CD8-positive, alpha-beta memory T cell (primary cell): Measurements from ENCODE around the gene GABBR2. TPM values are rescaled to one million over a fixed set of nuclear protein-coding genes. Genes with fewer than 3 reads are reported as not detected.

Experiments
- CTCF ChIA-PET: fragments of 350-600 bp; sonication (Branson Sonifier 250); formaldehyde crosslinking; loops from one replicate; lab custom pipeline; 2021; ENCODE audit warnings: antibody characterized with exemption; lab: Charles Lee
- POLR2A ChIA-PET: fragments of 350-600 bp; sonication (Branson Sonifier 250); formaldehyde crosslinking; loops from one replicate; lab custom pipeline; 2021; ENCODE audit warnings: antibody characterized with exemption; lab: Charles Lee
- DNase-seq, 5 donors: peaks; one replicate each; pipeline versions ENCODE4 v3.0.0 to v3.0.0-alpha.2; 2020 to 2022; ENCODE audit warnings: mixed read lengths in 1 of 5
- H3K27ac ChIP-seq: one replicate; pipeline ENCODE4 v1.7.0; 2013; ENCODE audit warnings: low read depth, mild to moderate bottlenecking, low read length, moderate library complexity
- H3K27me3 ChIP-seq: 2 replicates; pipeline ENCODE4 v1.7.0; 2013; ENCODE audit warnings: low read length, mild to moderate bottlenecking; ENCODE audit not compliant: insufficient read depth, poor library complexity, severe bottlenecking
- H3K36me3 ChIP-seq: 2 replicates; pipeline ENCODE4 v1.7.0; 2013; ENCODE audit warnings: mild to moderate bottlenecking, low read length, moderate library complexity; ENCODE audit not compliant: insufficient read depth
- H3K4me1 ChIP-seq: 2 replicates; pipeline ENCODE4 v1.7.0; 2013; ENCODE audit warnings: mild to moderate bottlenecking, low read length, moderate library complexity; ENCODE audit not compliant: insufficient read depth
- H3K4me3 ChIP-seq: 2 replicates; pipeline ENCODE4 v1.7.0; 2013; ENCODE audit warnings: mild to moderate bottlenecking, low read length
- H3K9me3 ChIP-seq: 2 replicates; pipeline ENCODE4 v1.7.0; 2013; ENCODE audit warnings: mild to moderate bottlenecking, low read length
- H3K27ac Mint-ChIP-seq, 8 donors: one replicate each; pipeline ENCODE4 v1.8.0; 2020 to 2021; ENCODE audit warnings: mixed read lengths in 8 of 8, mild to moderate bottlenecking in 6 of 8, inconsistent platforms in 3 of 8, moderate library complexity in 3 of 8
- H3K27me3 Mint-ChIP-seq, 2 donors: one replicate each; pipeline ENCODE4 v1.8.0; 2020 to 2021; ENCODE audit warnings: mixed read lengths in 2 of 2, mild to moderate bottlenecking in 1 of 2, moderate library complexity in 1 of 2
- H3K36me3 Mint-ChIP-seq, 3 donors: one replicate each; pipeline ENCODE4 v1.8.0; 2020 to 2021; ENCODE audit warnings: mixed read lengths in 3 of 3, inconsistent platforms in 1 of 3, mild to moderate bottlenecking in 1 of 3
- H3K4me1 Mint-ChIP-seq, 3 donors: one replicate each; pipeline ENCODE4 v1.8.0; 2020 to 2021; ENCODE audit warnings: mixed read lengths in 3 of 3, inconsistent platforms in 1 of 3, mild to moderate bottlenecking in 1 of 3
- H3K4me3 Mint-ChIP-seq, 7 donors: one replicate each; pipeline ENCODE4 v1.8.0; 2020 to 2021; ENCODE audit warnings: mixed read lengths in 7 of 7, mild to moderate bottlenecking in 6 of 7, moderate library complexity in 4 of 7, inconsistent platforms in 2 of 7
- H3K9me3 Mint-ChIP-seq, 5 donors: one replicate each; pipeline ENCODE4 v1.8.0; 2020 to 2022; ENCODE audit warnings: mixed read lengths in 5 of 5, mild to moderate bottlenecking in 3 of 5, moderate library complexity in 2 of 5, inconsistent platforms in 1 of 5
- polyA plus RNA-seq: library from polyadenylated mRNA; unstranded; fragments of 300-500 nt; fragmentation: Illumina TruSeq; gene quantifications from one replicate; pipeline ENCODE4 v1.2.3, GENCODE V29; 2021
- total RNA-seq, 2 experiments: library from RNA; stranded (reverse); gene quantifications; one replicate each; pipeline ENCODE4 v1.2.3, GENCODE V29; 2021

GABBR2 gene
- total and polyA plus RNA-seq, 3 experiments from 2014 or later, result not detected

- Mint-ChIP-seq H3K27me3 (peaks cover 7 to 25% of the 10 kb centered on the region in 2 donors), H3K4me3 (no peak overlapping the region), H3K36me3 (no peaks in the 10 kb centered on the region), H3K4me1 (no peaks in the 10 kb centered on the region), H3K27ac (no peak overlapping the region), H3K9me3 (peaks cover 0 to 5% (median 0%) of the 10 kb centered on the region in 5 donors)
- no peak overlapping the region for H3K4me3 ChIP-seq
- POLR2A ChIA-PET, result no interaction called here
- no peaks in the 10 kb centered on the region for H3K36me3 ChIP-seq
- no peaks in the 10 kb centered on the region for H3K4me1 ChIP-seq
- no peak for DNase-seq
- H3K27ac ChIP-seq, result no peak overlapping the region
- H3K9me3 ChIP-seq, result no peaks in the 10 kb centered on the region
- CTCF ChIA-PET, result no interaction called here
- H3K27me3 ChIP-seq, result no peaks in the 10 kb centered on the region
Observed at GRCh38 chr9:98728500-98728899, 19.8 kb upstream of the GABBR2 start.

GRCh38 chr9:98727428-98727827 is 18.7 kb upstream of the GABBR2 start:
- Mint-ChIP-seq H3K36me3 (no peaks in the 10 kb centered on the region), H3K27me3 (peaks cover 9 to 34% of the 10 kb centered on the region in 2 donors), H3K4me3 (no peak overlapping the region), H3K9me3 (peaks cover 0 to 5% (median 0%) of the 10 kb centered on the region in 5 donors), H3K4me1 (no peaks in the 10 kb centered on the region), H3K27ac (no peak overlapping the region)
- ChIA-PET POLR2A (no interaction called here), CTCF (no interaction called here)
- Histone ChIP-seq H3K27me3 (no peaks in the 10 kb centered on the region), H3K4me3 (no peak overlapping the region), H3K4me1 (no peaks in the 10 kb centered on the region), H3K36me3 (no peaks in the 10 kb centered on the region), H3K27ac (no peak overlapping the region), H3K9me3 (no peaks in the 10 kb centered on the region)
- DNase-seq, result no peak

DNA sequence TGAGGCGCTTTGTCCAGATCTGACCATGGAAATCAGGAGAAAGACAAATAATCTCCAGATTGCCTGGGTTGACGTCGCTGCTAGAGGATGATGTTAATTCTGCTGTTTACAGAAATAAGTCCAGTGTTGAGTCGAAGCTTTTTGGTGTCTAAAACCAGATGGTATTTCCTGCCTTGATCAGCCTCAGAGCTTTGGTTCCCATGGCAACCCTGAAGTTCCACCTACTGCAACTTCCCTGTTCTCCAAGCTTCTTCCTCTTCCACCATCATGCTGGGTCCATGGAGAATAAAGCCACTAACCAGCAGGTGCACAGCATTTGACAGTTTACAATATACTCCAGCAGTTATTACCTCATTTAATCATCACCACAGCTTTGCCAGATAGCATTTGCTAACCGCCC is 18.0 kb upstream of the GABBR2 start:
- H3K27me3 ChIP-seq, result no peaks in the 10 kb centered on the region
- Mint-ChIP-seq H3K9me3 (peaks cover 0 to 5% (median 0%) of the 10 kb centered on the region in 5 donors), H3K27ac (no peak overlapping the region), H3K36me3 (no peaks in the 10 kb centered on the region), H3K4me3 (no peak overlapping the region), H3K27me3 (peaks cover 9 to 39% of the 10 kb centered on the region in 2 donors), H3K4me1 (no peaks in the 10 kb centered on the region)
- ChIA-PET POLR2A (no interaction called here), CTCF (no interaction called here)
- no peak overlapping the region for H3K27ac ChIP-seq
- DNase-seq, result no peak
- no peak overlapping the region for H3K4me3 ChIP-seq
- no peaks in the 10 kb centered on the region for H3K4me1 ChIP-seq
- H3K9me3 ChIP-seq, result no peaks in the 10 kb centered on the region
- H3K36me3 ChIP-seq, result no peaks in the 10 kb centered on the region

- Histone ChIP-seq H3K4me1 (no peaks in the 10 kb centered on the region), H3K4me3 (no peak overlapping the region), H3K9me3 (no peaks in the 10 kb centered on the region), H3K27me3 (no peaks in the 10 kb centered on the region), H3K36me3 (no peaks in the 10 kb centered on the region), H3K27ac (no peak overlapping the region)
- peaks cover 7 to 48% of the 10 kb centered on the region in 2 donors for H3K27me3 Mint-ChIP-seq
- no peak for DNase-seq
- peaks cover 0 to 5% (median 0%) of the 10 kb centered on the region in 5 donors for H3K9me3 Mint-ChIP-seq
- H3K4me1 Mint-ChIP-seq, result no peaks in the 10 kb centered on the region
- H3K36me3 Mint-ChIP-seq, result no peaks in the 10 kb centered on the region
- no peak overlapping the region for H3K27ac Mint-ChIP-seq
- POLR2A ChIA-PET, result no interaction called here
- CTCF ChIA-PET, result interaction anchor here (2.0 kb wide), 1 partner anchor 10 kb away, joined by 4 read pairs; no protein-coding TSS in a partner anchor
- no peak overlapping the region for H3K4me3 Mint-ChIP-seq
Observed at GRCh38 chr9:98724810-98725530, 16.2 kb upstream of the GABBR2 start.

DNA sequence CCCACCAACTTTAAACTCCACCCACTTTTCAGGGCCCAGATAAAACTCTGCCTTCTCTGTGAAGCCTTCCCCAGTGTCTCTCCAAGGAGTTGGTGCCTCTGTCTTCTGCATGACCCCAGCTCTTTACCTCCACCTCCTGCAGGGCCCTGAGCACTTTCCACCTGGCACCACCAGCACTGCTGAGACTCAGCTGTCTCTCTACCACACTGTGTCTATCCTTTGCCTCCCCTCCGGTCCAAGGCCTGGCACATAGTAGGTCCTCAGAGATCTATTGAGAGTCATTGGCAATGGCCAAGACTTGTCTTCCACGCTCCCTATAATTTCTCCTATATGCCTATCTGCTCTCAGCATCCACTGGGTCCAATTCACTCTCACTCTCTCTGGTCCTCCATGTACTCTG is 12.9 kb upstream of the GABBR2 start:
- ChIA-PET POLR2A (no interaction called here), CTCF (no interaction called here)
- Mint-ChIP-seq H3K4me1 (no peaks in the 10 kb centered on the region), H3K9me3 (peaks cover 0 to 5% (median 1%) of the 10 kb centered on the region in 5 donors), H3K27ac (no peak overlapping the region), H3K4me3 (no peak overlapping the region), H3K27me3 (peaks cover 4 to 62% of the 10 kb centered on the region in 2 donors), H3K36me3 (no peaks in the 10 kb centered on the region)
- Histone ChIP-seq H3K9me3 (no peaks in the 10 kb centered on the region), H3K4me3 (no peak overlapping the region), H3K27me3 (no peaks in the 10 kb centered on the region), H3K36me3 (no peaks in the 10 kb centered on the region), H3K27ac (no peak overlapping the region), H3K4me1 (no peaks in the 10 kb centered on the region)
- no peak for DNase-seq

- H3K27ac ChIP-seq, result no peak overlapping the region
- H3K4me1 Mint-ChIP-seq, result no peaks in the 10 kb centered on the region
- no peaks in the 10 kb centered on the region for H3K36me3 ChIP-seq
- no peak overlapping the region for H3K4me3 Mint-ChIP-seq
- no peaks in the 10 kb centered on the region for H3K36me3 Mint-ChIP-seq
- DNase-seq, result no peak
- ChIA-PET POLR2A (no interaction called here), CTCF (no interaction called here)
- H3K9me3 ChIP-seq, result no peaks in the 10 kb centered on the region
- H3K9me3 Mint-ChIP-seq, result peaks cover 0 to 5% (median 1%) of the 10 kb centered on the region in 5 donors
- H3K27ac Mint-ChIP-seq, result peak overlapping the region in 1 of 8 donors; percentile 59
- H3K4me3 ChIP-seq, result no peak overlapping the region
- H3K27me3 Mint-ChIP-seq, result peaks cover 4 to 72% of the 10 kb centered on the region in 2 donors
- no peaks in the 10 kb centered on the region for H3K27me3 ChIP-seq
- H3K4me1 ChIP-seq, result no peaks in the 10 kb centered on the region
Observed at GRCh38 chr9:98720402-98720801, 11.7 kb upstream of the GABBR2 start.

- no peaks in the 10 kb centered on the region for H3K36me3 Mint-ChIP-seq
Observed at GRCh38 chr9:98719055-98719454, 10.3 kb upstream of the GABBR2 start.

DNA sequence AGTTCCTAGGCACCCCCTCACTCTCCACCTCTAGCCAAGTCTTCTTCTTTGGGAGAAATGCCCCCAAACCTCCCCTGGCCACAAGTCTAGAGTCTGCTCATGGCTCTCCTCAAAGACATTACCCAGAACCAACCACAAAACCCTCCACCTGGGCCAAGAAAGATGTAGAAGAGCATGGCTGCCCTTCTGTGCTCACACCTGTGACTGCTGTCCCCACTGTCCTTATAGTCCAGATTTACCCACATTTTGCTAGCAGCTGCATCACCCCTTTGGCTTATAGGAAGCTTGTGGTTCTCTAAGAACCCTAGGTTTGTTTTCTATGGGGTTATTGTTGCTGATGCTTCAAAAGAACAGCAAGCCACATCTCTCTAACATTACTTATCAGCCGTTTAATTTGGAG is 6.1 kb upstream of the GABBR2 start:
- Mint-ChIP-seq H3K27ac (no peak overlapping the region), H3K27me3 (peaks cover 18 to 58% of the 10 kb centered on the region in 2 donors), H3K4me3 (no peak overlapping the region), H3K36me3 (no peaks in the 10 kb centered on the region), H3K9me3 (peaks cover 0 to 1% (median 0%) of the 10 kb centered on the region in 5 donors), H3K4me1 (peaks cover 0 to 2% (median 1%) of the 10 kb centered on the region in 3 donors)
- Histone ChIP-seq H3K4me1 (no peaks in the 10 kb centered on the region), H3K9me3 (no peaks in the 10 kb centered on the region), H3K27ac (no peak overlapping the region), H3K36me3 (no peaks in the 10 kb centered on the region), H3K27me3 (no peaks in the 10 kb centered on the region), H3K4me3 (no peak overlapping the region)
- ChIA-PET CTCF (no interaction called here), POLR2A (no interaction called here)
- DNase-seq, result no peak

More at GRCh38 chr9:98719055-98719454, 10.3 kb upstream of the GABBR2 start:
- no peaks in the 10 kb centered on the region for H3K36me3 ChIP-seq
- no peak overlapping the region for H3K27ac Mint-ChIP-seq
- no peaks in the 10 kb centered on the region for H3K9me3 ChIP-seq
- H3K27me3 ChIP-seq, result no peaks in the 10 kb centered on the region
- ChIA-PET CTCF (no interaction called here), POLR2A (no interaction called here)
- H3K4me1 ChIP-seq, result no peaks in the 10 kb centered on the region
- peaks cover 4 to 61% of the 10 kb centered on the region in 2 donors for H3K27me3 Mint-ChIP-seq
- H3K4me1 Mint-ChIP-seq, result no peaks in the 10 kb centered on the region
- H3K4me3 Mint-ChIP-seq, result no peak overlapping the region
- H3K4me3 ChIP-seq, result no peak overlapping the region
- H3K9me3 Mint-ChIP-seq, result peaks cover 0 to 2% (median 1%) of the 10 kb centered on the region in 5 donors
- no peak overlapping the region for H3K27ac ChIP-seq
- no peak for DNase-seq
